Natural killer cell (primary cell): ENCODE results near the gene HSPA12A. TPM values are rescaled to one million over a fixed set of nuclear protein-coding genes. Genes with fewer than 3 reads are reported as not detected.

ENCODE experiments used
- ATAC-seq, 3 donors: fragments of 150-1000 bp in 2 of 3; fragments of 200-7000 bp in 1 of 3; cut with Tn5 transposase; 1 replicate in 1 of 3; 2 replicates in 2 of 3; pipeline ENCODE4 v1.10.0; 2021; ENCODE audit warnings: mild to moderate bottlenecking in 2 of 3, moderate library complexity in 2 of 3
- DNase-seq, 2 donors: peaks; one replicate each; pipeline versions ENCODE4 v3.0.0 to v3.0.0-alpha.2; 2013 to 2021; ENCODE audit warnings: mixed read lengths in 1 of 2
- H3K27ac ChIP-seq: one replicate; pipeline ENCODE4 v1.5.1; 2013; ENCODE audit warnings: mild to moderate bottlenecking, low read length
- H3K27me3 ChIP-seq: one replicate; pipeline ENCODE4 v1.6.1; 2013; ENCODE audit warnings: low read length; ENCODE audit not compliant: control insufficient read depth, insufficient read depth
- H3K36me3 ChIP-seq: one replicate; pipeline ENCODE4 v1.6.1; 2013; ENCODE audit warnings: low read length; ENCODE audit not compliant: control insufficient read depth, insufficient read depth
- H3K4me1 ChIP-seq: one replicate; pipeline ENCODE4 v1.6.1; 2013; ENCODE audit warnings: low read length; ENCODE audit not compliant: control insufficient read depth, insufficient read depth
- H3K4me3 ChIP-seq: one replicate; pipeline ENCODE4 v1.5.1; 2013; ENCODE audit warnings: low read length
- H3K9me3 ChIP-seq: one replicate; pipeline ENCODE4 v1.6.1; 2013; ENCODE audit warnings: low read length; ENCODE audit not compliant: control insufficient read depth, insufficient read depth
- H3K27ac Mint-ChIP-seq, 2 donors: one replicate each; pipeline ENCODE4 v1.8.0; 2022; ENCODE audit warnings: mild to moderate bottlenecking in 2 of 2, mixed read lengths in 2 of 2, moderate library complexity in 1 of 2
- H3K27me3 Mint-ChIP-seq, 2 donors: one replicate each; pipeline ENCODE4 v1.8.0; 2022; ENCODE audit warnings: low read depth in 2 of 2, mixed read lengths in 2 of 2
- H3K36me3 Mint-ChIP-seq: one replicate; pipeline ENCODE4 v1.8.0; 2022; ENCODE audit warnings: mixed read lengths
- H3K4me1 Mint-ChIP-seq, 2 donors: one replicate each; pipeline ENCODE4 v1.8.0; 2022; ENCODE audit warnings: mixed read lengths in 2 of 2
- H3K4me3 Mint-ChIP-seq: one replicate; pipeline ENCODE4 v1.8.0; 2022; ENCODE audit warnings: mild to moderate bottlenecking, moderate library complexity, mixed read lengths
- H3K9me3 Mint-ChIP-seq, 2 donors: one replicate each; pipeline ENCODE4 v1.8.0; 2022; ENCODE audit warnings: mixed read lengths in 2 of 2
- CTCF ChIP-seq: fragments of 200-600 bp; IDR thresholded peaks from one replicate; pipeline ENCODE4 v1.8.0; 2022; ENCODE audit warnings: antibody characterized with exemption
- WGBS: methylation state at CpG from one replicate; pipeline ENCODE4 v1.1.7; 2013; ENCODE audit warnings: missing lambda C conversion rate; ENCODE audit not compliant: insufficient coverage; 5-methylcytosine and 5-hydroxymethylcytosine counted together
- intact Hi-C: fragments of 100-400 bp; cut with micrococcal nuclease; formaldehyde crosslinking; loops from one replicate; pipeline ENCODE4 v1.14.2; 2022
- total RNA-seq, 4 donors: library from RNA; stranded (reverse); fragments of 120-200 nt in 1 of 4; gene quantifications; one replicate each; pipeline versions ENCODE4 v1.2.3 to v1.2.4, GENCODE V29; 2013 to 2022

The HSPA12A gene
- total RNA-seq, 3 donors from 2014 or later (not counting 1 experiment from before 2014, with no cell fraction given): 0.43 TPM; not detected in 2

GRCh38 chr10:116766837-116767634 lies 24.7 kb upstream of the HSPA12A start:
- H3K4me1 ChIP-seq: no peaks in the 10 kb centered on the region
- DNase-seq (no peak), ATAC-seq (no peak)
- H3K4me1 Mint-ChIP-seq: no peaks in the 10 kb centered on the region
- H3K27me3 Mint-ChIP-seq: peaks cover 14 to 23% of the 10 kb centered on the region in 2 donors
- TF ChIP-seq CTCF: no peak
- no peaks in the 10 kb centered on the region for H3K36me3 ChIP-seq
- H3K27me3 ChIP-seq: no peaks in the 10 kb centered on the region
- no peak overlapping the region for H3K4me3 Mint-ChIP-seq
- H3K27ac Mint-ChIP-seq: no peak overlapping the region
- no peaks in the 10 kb centered on the region for H3K9me3 ChIP-seq
- 42% methylated on average over 13 of the region's 13 CpGs for WGBS
- no peak overlapping the region for H3K4me3 ChIP-seq
- H3K9me3 Mint-ChIP-seq: no peaks in the 10 kb centered on the region
- no peak overlapping the region for H3K27ac ChIP-seq
- H3K36me3 Mint-ChIP-seq: no peaks in the 10 kb centered on the region
- intact Hi-C loops: no loop called here

- Mint-ChIP-seq H3K4me3 (no peak overlapping the region), H3K36me3 (no peaks in the 10 kb centered on the region), H3K27me3 (peaks cover 14 to 23% of the 10 kb centered on the region in 2 donors), H3K27ac (no peak overlapping the region), H3K4me1 (no peaks in the 10 kb centered on the region), H3K9me3 (no peaks in the 10 kb centered on the region)
- Histone ChIP-seq H3K27me3 (no peaks in the 10 kb centered on the region), H3K27ac (no peak overlapping the region), H3K9me3 (no peaks in the 10 kb centered on the region), H3K4me3 (no peak overlapping the region), H3K4me1 (no peaks in the 10 kb centered on the region), H3K36me3 (no peaks in the 10 kb centered on the region)
- DNase-seq (no peak), ATAC-seq (no peak)
- WGBS: 75% methylated on average over 5 of the region's 5 CpGs
- no peak for TF ChIP-seq CTCF
- intact Hi-C loops: no loop called here
Observed at GRCh38 chr10:116766241-116766827, 24.0 kb upstream of the HSPA12A start.

- no peaks in the 10 kb centered on the region for H3K4me1 Mint-ChIP-seq
- H3K4me3 ChIP-seq: no peak overlapping the region
- intact Hi-C loops: no loop called here
- no peak overlapping the region for H3K27ac Mint-ChIP-seq
- peaks cover 14 to 23% of the 10 kb centered on the region in 2 donors for H3K27me3 Mint-ChIP-seq
- TF ChIP-seq CTCF: no peak
- H3K4me1 ChIP-seq: no peaks in the 10 kb centered on the region
- H3K9me3 Mint-ChIP-seq: no peaks in the 10 kb centered on the region
- H3K27me3 ChIP-seq: no peaks in the 10 kb centered on the region
- H3K36me3 ChIP-seq: no peaks in the 10 kb centered on the region
- no peaks in the 10 kb centered on the region for H3K36me3 Mint-ChIP-seq
- no peak overlapping the region for H3K4me3 Mint-ChIP-seq
- ATAC-seq: no peak
- no peak overlapping the region for H3K27ac ChIP-seq
- no peaks in the 10 kb centered on the region for H3K9me3 ChIP-seq
- DNase-seq: peak in 1 of 2 donors; percentile 64
- 74% methylated on average over 10 of the region's 10 CpGs for WGBS
Observed at GRCh38 chr10:116765648-116766081, 23.3 kb upstream of the HSPA12A start.
